HFF-Myc (cell line): ENCODE measurements around the gene PPIA.

ENCODE experiments used
- DNase-seq: peaks from one replicate; pipeline ENCODE4 v3.0.0-alpha.2; 2011; ENCODE audit warnings: low read depth; ENCODE audit errors: extremely low read depth
- H3K4me3 ChIP-seq: replicated peaks from 2 replicates; pipeline ENCODE4 v1.5.1; 2011; ENCODE audit warnings: low read depth, mild to moderate bottlenecking, control low read depth, low read length
- TF ChIP-seq, protein P1 (sequence below): IDR thresholded peaks from 2 replicates; pipeline ENCODE4 v1.5.1; 2012; ENCODE audit warnings: mild to moderate bottlenecking, low read depth, low read length, control low read depth; ENCODE audit errors: missing control alignments

The PPIA gene

DNA sequence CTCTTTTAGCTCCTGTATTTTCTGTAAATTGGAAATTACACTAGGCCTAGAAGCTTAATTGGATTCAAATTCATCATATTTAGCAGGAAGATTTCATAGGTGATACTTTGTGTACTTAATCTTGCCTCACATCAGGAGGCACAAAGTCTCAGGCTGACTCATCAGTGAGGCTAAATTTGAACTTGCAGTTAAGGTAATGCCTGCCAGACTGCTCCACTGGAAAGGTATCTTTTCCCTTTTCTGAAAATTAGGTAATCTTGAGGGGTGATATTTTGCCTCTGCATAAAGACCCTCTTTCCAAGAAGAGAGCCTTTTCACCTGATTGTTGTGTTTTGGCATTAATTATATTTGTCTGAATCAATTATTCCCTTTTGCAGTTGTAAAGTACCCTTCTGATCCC lies 14.6 kb downstream of the PPIA start:
- no peak for DNase-seq
- TF ChIP-seq, protein P1, sequence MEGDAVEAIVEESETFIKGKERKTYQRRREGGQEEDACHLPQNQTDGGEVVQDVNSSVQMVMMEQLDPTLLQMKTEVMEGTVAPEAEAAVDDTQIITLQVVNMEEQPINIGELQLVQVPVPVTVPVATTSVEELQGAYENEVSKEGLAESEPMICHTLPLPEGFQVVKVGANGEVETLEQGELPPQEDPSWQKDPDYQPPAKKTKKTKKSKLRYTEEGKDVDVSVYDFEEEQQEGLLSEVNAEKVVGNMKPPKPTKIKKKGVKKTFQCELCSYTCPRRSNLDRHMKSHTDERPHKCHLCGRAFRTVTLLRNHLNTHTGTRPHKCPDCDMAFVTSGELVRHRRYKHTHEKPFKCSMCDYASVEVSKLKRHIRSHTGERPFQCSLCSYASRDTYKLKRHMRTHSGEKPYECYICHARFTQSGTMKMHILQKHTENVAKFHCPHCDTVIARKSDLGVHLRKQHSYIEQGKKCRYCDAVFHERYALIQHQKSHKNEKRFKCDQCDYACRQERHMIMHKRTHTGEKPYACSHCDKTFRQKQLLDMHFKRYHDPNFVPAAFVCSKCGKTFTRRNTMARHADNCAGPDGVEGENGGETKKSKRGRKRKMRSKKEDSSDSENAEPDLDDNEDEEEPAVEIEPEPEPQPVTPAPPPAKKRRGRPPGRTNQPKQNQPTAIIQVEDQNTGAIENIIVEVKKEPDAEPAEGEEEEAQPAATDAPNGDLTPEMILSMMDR = no peak
- no peak overlapping the region for H3K4me3 ChIP-seq

DNA sequence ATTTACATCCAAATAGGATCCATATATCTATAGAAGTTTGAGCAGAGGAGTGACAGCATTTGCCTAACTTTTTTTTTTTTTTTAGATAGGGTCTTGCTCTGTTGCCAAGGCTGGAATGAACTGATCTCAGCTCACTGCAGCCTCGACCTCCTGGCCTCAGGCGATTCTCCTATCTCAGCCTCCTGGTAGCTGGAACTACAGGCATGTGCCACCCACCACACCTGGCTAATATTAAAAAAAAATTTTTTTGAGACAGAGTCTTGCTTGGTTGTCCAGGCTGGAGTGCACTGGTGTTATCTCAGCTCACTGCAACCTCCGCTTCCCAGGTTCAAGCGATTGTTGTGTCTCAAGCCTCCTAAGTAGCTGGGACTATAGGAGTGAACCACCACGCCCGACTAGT lies 15.1 kb downstream of the PPIA start:
- no peak for DNase-seq
- no peak overlapping the region for H3K4me3 ChIP-seq
- TF ChIP-seq, protein P1 = no peak

DNA sequence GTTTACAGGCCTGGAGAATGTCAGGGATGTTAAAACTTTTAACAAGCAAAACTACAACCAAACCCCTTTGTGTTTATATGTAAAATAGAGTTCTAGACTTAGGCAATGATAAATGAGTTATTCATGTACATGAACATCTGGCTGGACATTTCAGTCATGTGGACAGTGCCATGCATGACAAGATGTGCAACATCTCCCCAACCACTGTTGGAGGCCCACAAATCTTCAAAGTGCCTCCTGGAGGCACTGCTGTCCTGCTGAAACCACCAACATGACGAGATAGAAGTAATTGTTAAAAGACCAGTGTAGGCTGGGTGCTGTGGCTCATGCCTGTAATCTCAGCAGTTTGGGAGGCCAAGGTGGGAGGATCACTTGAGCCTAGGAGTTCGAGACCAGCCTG lies 18.4 kb downstream of the PPIA start:
- DNase-seq = no peak
- no peak overlapping the region for H3K4me3 ChIP-seq

DNA sequence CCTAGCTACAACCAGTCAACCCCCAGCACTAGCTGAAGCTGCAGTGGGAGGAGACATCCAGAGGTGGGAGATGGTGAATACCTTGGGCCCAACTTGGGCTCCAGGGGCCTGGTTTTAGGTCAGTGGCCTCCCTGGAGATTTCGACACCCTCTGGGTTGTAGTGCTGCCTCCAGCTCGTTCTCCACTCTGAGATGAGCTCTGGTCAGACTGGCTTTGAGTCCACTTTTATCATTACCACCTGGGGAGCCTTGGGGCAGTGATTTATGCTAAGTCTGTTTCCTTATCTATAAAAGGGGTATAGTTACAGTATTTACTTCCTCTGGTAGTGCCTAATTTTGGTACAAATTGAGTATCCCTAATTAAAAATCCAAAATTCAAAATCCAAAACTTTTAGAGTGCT lies 22.8 kb downstream of the PPIA start:
- H3K4me3 ChIP-seq = no peak overlapping the region
- TF ChIP-seq, protein P1 = no peak
- DNase-seq = no peak

More for the DNA sequence above, 18.4 kb downstream of the PPIA start:
- TF ChIP-seq, protein P1 = no peak

DNA sequence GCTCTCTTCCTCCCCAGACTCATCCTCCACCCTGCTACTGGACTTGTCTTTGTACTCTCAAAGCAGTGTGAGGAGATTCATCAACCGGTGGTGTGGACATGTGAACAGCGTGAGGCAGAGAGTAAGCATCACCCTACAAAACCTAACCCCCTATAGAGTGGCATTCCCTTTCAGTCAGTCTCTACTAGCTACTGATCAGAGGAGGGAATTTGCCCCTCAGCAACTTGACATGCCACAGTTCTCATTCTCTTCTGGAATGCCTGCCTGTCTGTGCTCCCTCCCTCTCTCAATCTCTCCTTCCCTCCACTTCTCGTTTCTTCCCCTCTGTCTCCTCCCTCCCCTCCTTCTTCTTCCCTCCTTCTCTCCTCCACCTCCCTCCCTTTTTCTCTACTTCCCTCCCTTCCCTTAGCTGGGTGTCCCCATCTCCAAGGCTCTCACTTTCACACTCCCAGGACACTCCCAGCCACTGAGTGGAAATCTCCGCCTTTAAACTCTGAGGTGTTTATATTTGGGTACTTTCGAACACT lies 26.8 kb downstream of the PPIA start:
- no peak overlapping the region for H3K4me3 ChIP-seq
- DNase-seq = no peak
- TF ChIP-seq, protein P1 = no peak

DNA sequence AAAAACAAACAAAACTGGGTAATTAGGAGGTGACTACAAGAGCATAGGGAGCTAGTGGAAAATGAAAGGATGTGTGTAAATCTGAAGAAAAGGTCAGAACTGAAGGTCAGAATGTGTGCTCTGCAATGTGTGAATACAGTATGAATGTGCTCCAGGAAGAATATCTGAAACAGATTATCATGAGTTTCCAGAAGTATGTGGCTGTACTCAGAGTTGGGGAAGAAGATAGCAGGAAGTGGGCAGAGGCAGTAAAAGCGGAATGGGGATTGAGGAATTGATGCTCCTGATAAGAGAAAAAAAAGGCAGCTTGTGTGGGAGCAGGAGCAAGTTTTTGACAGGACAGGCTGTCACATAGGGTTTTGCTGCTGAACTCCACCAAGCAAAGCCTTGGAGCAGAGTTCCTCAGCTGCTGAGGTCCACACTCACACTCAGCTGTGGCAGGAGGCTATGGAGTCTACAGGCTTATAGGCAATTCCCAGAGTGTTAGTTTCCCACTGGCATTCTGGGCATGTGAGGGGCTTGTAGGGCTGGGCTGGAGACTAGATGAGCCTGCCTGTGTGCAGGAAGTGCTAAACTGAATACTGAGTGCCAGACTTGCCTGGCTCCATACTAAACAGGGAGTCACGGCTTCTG lies 28.5 kb downstream of the PPIA start:
- DNase-seq = peak; percentile 19
- H3K4me3 ChIP-seq = no peak overlapping the region
- TF ChIP-seq, protein P1 = no peak

DNA sequence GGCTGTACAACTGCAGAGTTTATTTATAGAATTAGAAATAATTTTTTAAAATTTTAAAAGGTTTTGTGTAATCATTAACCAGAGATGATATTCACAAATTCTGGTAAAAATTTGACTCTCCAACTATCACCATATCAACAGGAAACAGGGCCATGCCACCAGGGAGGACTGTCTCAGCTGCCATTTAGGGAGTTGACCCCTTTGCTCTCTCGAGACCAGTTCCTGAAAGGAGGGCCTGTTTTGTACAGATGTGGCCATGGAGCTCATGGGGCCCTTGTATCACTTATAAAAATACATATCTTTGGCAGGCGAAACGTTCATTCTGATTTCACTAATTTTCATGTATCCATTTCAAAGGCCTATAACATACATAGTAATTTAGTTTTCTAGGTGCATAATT lies 31.1 kb downstream of the PPIA start:
- no peak for DNase-seq
- TF ChIP-seq, protein P1 = no peak
- H3K4me3 ChIP-seq = no peak overlapping the region
